Measurements from ENCODE around the gene TTC9C. TPM values are rescaled to one million over a fixed set of nuclear protein-coding genes. Genes with fewer than 3 reads are reported as not detected.

TTC9C gene
- total and polyA plus RNA-seq, 2 of the 8 experiments (the other 6 are each of a cell fraction or from before 2014, with no cell fraction given) = 25.4 to 34.1 TPM

GRCh38 chr11:62715150-62716130, 12.8 kb upstream of the TTC9C start:
- H3K9me3 ChIP-seq (ENCODE audit: insufficient read depth in 2 of 2, low read depth in 1 of 2, low read length in 1 of 2) = no peaks in the 10 kb centered on the region
- H3K4ac ChIP-seq (replicated peaks; ENCODE audit: insufficient read length, low read depth, low read length) = no peak overlapping the region
- no peak overlapping the region for H4K91ac ChIP-seq (replicated peaks; ENCODE audit: insufficient read length, low read length)
- peaks cover 0 to 16% (median 3%) of the 10 kb centered on the region in 4 experiments; a peak in 4 of 7 replicates for H3K4me1 ChIP-seq (replicated peaks in 1 of 4; ENCODE audit: control insufficient read depth in 3 of 4, insufficient read depth in 4 of 4, low read length in 3 of 4)
- H3K79me1 ChIP-seq (ENCODE audit: low read depth, low read length) = no peaks in the 10 kb centered on the region; the same call in 1 of the 2 replicates
- H3K27ac ChIP-seq (ENCODE audit: low read depth, low read length) = no peak overlapping the region
- no peak overlapping the region for H4K8ac ChIP-seq (ENCODE audit: extremely low read depth, insufficient read depth, low read length)
- no peak overlapping the region for H4K5ac ChIP-seq (ENCODE audit: insufficient read length, low read depth, low read length)
- H3K14ac ChIP-seq (ENCODE audit: insufficient read length) = no peak overlapping the region
- peaks cover 0 to 19% of the 10 kb centered on the region in 2 experiments; a peak in 2 of 4 replicates for H3K79me2 ChIP-seq (ENCODE audit: control insufficient read depth in 1 of 2, insufficient read depth in 2 of 2, low read length in 2 of 2)
- no peak for DNase-seq (ENCODE audit: low read depth in 1 of 2, low spot score in 2 of 2)
- H3K4me3 ChIP-seq (ENCODE audit: extremely low read depth in 1 of 4, insufficient read depth in 2 of 4, low read depth in 3 of 4, low read length in 4 of 4) = no peak overlapping the region
- H2BK120ac ChIP-seq (replicated peaks; ENCODE audit: low read depth, low read length) = no peak overlapping the region
- no peak overlapping the region for H3K18ac ChIP-seq (ENCODE audit: extremely low read depth, low read length)
- no peaks in the 10 kb centered on the region; a peak in 1 of 7 replicates for H3K27me3 ChIP-seq (replicated peaks in 1 of 4; ENCODE audit: control insufficient read depth in 3 of 4, extremely low read depth in 1 of 4, insufficient read depth in 3 of 4, low read length in 3 of 4)
- no peak overlapping the region for H2BK12ac ChIP-seq (ENCODE audit: low read depth, low read length)
- H2BK5ac ChIP-seq (ENCODE audit: low read depth, low read length) = no peak overlapping the region
- 95% methylated on average over 23 of the region's 24 CpGs; no CpG with 5 or more reads in 1 of the 2 experiments for WGBS, 2 experiments (ENCODE audit: extremely low coverage in 1 of 2, insufficient coverage in 1 of 2, insufficient read length in 1 of 2, insufficient replicate concordance in 2 of 2, low coverage in 1 of 2, low lambda C conversion rate in 2 of 2, missing lambda C conversion rate in 1 of 2)
- no peak overlapping the region for H2AFZ ChIP-seq (ENCODE audit: low read length)
- no peak overlapping the region for H3K4me2 ChIP-seq (ENCODE audit: insufficient read depth in 1 of 2, low read depth in 2 of 2, low read length in 2 of 2)
- CTCF ChIA-PET (ENCODE audit: partially characterized antibody) = interaction anchor here (0.7 to 4.0 kb wide), 12 partner anchors 9 to 147 kb away, joined by 3 to 26 read pairs (median 4); partner anchors contain the start of genes C11orf98, CSKMT and TAF6L
- no peak overlapping the region for H3K9ac ChIP-seq (replicated peaks in 1 of 4; ENCODE audit: extremely low read depth in 1 of 4, low read depth in 3 of 4, low read length in 3 of 4)
- H2BK20ac ChIP-seq (ENCODE audit: low read length) = no peak overlapping the region
- no peak overlapping the region for H2BK15ac ChIP-seq (ENCODE audit: low read length)
- peaks cover 0 to 3% of the 10 kb centered on the region in 2 experiments for H4K20me1 ChIP-seq (replicated peaks in 1 of 2; ENCODE audit: control insufficient read depth in 1 of 2, insufficient read depth in 2 of 2, low read length in 2 of 2)
- POLR2A ChIA-PET (ENCODE audit: partially characterized antibody) = interaction anchor here (0.6 to 61.4 kb wide), 11 partner anchors 8 to 141 kb away, joined by 3 to 2041 read pairs (median 5); partner anchors contain the start of genes BSCL2, C11orf98, CSKMT and EEF1G
- no peak overlapping the region for H2AK5ac ChIP-seq (ENCODE audit: low read depth, low read length)
- H3K23ac ChIP-seq (ENCODE audit: insufficient read length) = no peak overlapping the region
- H3K36me3 ChIP-seq (ENCODE audit: control insufficient read depth in 2 of 4, insufficient read depth in 4 of 4, low read length in 3 of 4) = peaks cover 38 to 95% (median 71%) of the 10 kb centered on the region in 4 experiments
- H3K56ac ChIP-seq (replicated peaks; ENCODE audit: insufficient read length, low read depth, low read length) = no peak overlapping the region
- FAIRE-seq = no peak
- H3K23me2 ChIP-seq (ENCODE audit: low read depth, low read length) = no peaks in the 10 kb centered on the region
- TF ChIP-seq SP2 (IDR thresholded peaks at IDR 0.05; ENCODE audit: low read length) (no peak), SAP30 (IDR thresholded peaks at IDR 0.05; ENCODE audit: insufficient read depth, insufficient replicate concordance, low read length) (no peak), EGR1 (IDR thresholded peaks at IDR 0.05; ENCODE audit: borderline replicate concordance, low read depth, low read length) (no peak), MAFK (IDR thresholded peaks at IDR 0.05; ENCODE audit: low read depth, low read length) (no peak), CREB1 (IDR thresholded peaks at IDR 0.05) (no peak), TCF12 (IDR thresholded peaks at IDR 0.05; ENCODE audit: low read depth, low read length) (no peak)

Measured in H1 (cell line).